K562 (cell line): Measurements from ENCODE around the gene NECTIN1. TPM values are rescaled to one million over a fixed set of nuclear protein-coding genes. Genes with fewer than 3 reads are reported as not detected.

ENCODE experiments used
- ATAC-seq: fragments of 200-7000 bp; cut with Tn5 transposase; 3 replicates; pipeline ENCODE4 v1.9.1; 2020; ENCODE audit warnings: moderate library complexity
- BruUV-seq: library from RNA; stranded (reverse); fragments of 400-500 nt; replicated peaks from 2 replicates; lab custom pipeline; 2021; lab: Mats Ljungman, UMichigan
- CTCF ChIA-PET: fragments of 300-600 bp; formaldehyde crosslinking; extraction: SDS; loops from one replicate; lab custom pipeline; 2021; ENCODE audit warnings: low intra/inter-chr PET ratio; lab: Yijun Ruan, JAX
- POLR2A ChIA-PET: fragments of 300-600, 350-650 bp; sonication (Branson Sonifier 250); formaldehyde crosslinking; extraction: SDS; loops from one replicate; lab custom pipeline; 2021; ENCODE audit warnings: antibody characterized with exemption, inconsistent platforms; lab: Yijun Ruan, JAX
- DNase-seq, 4 experiments: peaks; one replicate each; pipeline versions ENCODE4 v3.0.0 to v3.0.0-alpha.2; 2011 to 2018; ENCODE audit warnings: low spot score in 3 of 4, mixed read lengths in 3 of 4; ENCODE audit errors: extremely low read depth in 1 of 4
- FAIRE-seq: peaks from 2 replicates; lab custom pipeline; 2011; peaks lifted over from hg19 to GRCh38; lab: Jason Lieb, UNC
- H2AFZ ChIP-seq: 2 replicates; pipeline ENCODE4 v1.6.0; 2011; ENCODE audit warnings: low read depth, low read length, control low read depth, inconsistent platforms
- H3K27ac ChIP-seq: fragments of 200-600 bp; 3 replicates; pipeline ENCODE4 v1.8.0; 2011; ENCODE audit warnings: low read depth, mild to moderate bottlenecking, control low read depth, inconsistent platforms, low read length, moderate library complexity, mixed read lengths; ENCODE audit errors: extremely low read depth
- H3K27me3 ChIP-seq, 2 experiments: fragments of 300-600 bp in 1 of 2; 2 replicates in 1 of 2; 3 replicates in 1 of 2; pipeline versions ENCODE4 v1.6.0 to v1.8.0; 2011; ENCODE audit warnings: inconsistent platforms in 2 of 2, low read length in 2 of 2, mild to moderate bottlenecking in 1 of 2, mixed read lengths in 1 of 2, moderate library complexity in 1 of 2; ENCODE audit not compliant: control insufficient read depth in 2 of 2, insufficient read depth in 2 of 2
- H3K36me3 ChIP-seq: fragments of 300-600 bp; 3 replicates; pipeline ENCODE4 v1.8.0; 2011; ENCODE audit warnings: mild to moderate bottlenecking, low read length, inconsistent platforms; ENCODE audit not compliant: control insufficient read depth, insufficient read depth
- H3K4me1 ChIP-seq, 2 experiments: fragments of 200-600 bp in 1 of 2; replicated peaks in 1 of 2; 2 replicates in 1 of 2; 3 replicates in 1 of 2; pipeline versions ENCODE4 v1.5.1 to v1.8.0; 2011; ENCODE audit warnings: inconsistent platforms in 2 of 2, low read length in 2 of 2, mild to moderate bottlenecking in 1 of 2, mixed read lengths in 1 of 2, moderate library complexity in 1 of 2; ENCODE audit not compliant: control insufficient read depth in 2 of 2, insufficient read depth in 2 of 2
- H3K4me2 ChIP-seq: 2 replicates; pipeline ENCODE4 v1.6.1; 2011; ENCODE audit warnings: low read length, control low read depth, inconsistent platforms, mixed read lengths; ENCODE audit not compliant: insufficient read depth
- H3K4me3 ChIP-seq: fragments of 200-600 bp; sonication (generic), shearing (Covaris generic); 2 replicates; pipeline ENCODE4 v1.5.1; 2016; ENCODE audit warnings: control low read depth, inconsistent platforms
- H3K79me2 ChIP-seq: fragments of 200-600 bp; 3 replicates; pipeline ENCODE4 v1.8.0; 2011; ENCODE audit warnings: low read length, inconsistent platforms; ENCODE audit not compliant: control insufficient read depth, insufficient read depth
- H3K9ac ChIP-seq, 2 experiments: 2 replicates each; pipeline versions ENCODE4 v1.6.0 to v1.6.1; 2011; ENCODE audit warnings: low read depth in 2 of 2, low read length in 2 of 2, control low read depth in 1 of 2, inconsistent platforms in 1 of 2, mild to moderate bottlenecking in 1 of 2, mixed read lengths in 1 of 2; ENCODE audit not compliant: insufficient read depth in 1 of 2
- H3K9me1 ChIP-seq: one replicate; pipeline ENCODE4 v1.6.0; 2011; ENCODE audit warnings: inconsistent platforms, mild to moderate bottlenecking, low read length, moderate library complexity; ENCODE audit not compliant: control insufficient read depth, insufficient read depth
- H3K9me3 ChIP-seq: replicated peaks from 2 replicates; pipeline ENCODE4 v1.5.1; 2011; ENCODE audit warnings: low read depth, low read length, inconsistent platforms; ENCODE audit not compliant: control insufficient read depth, insufficient read depth
- H4K20me1 ChIP-seq: replicated peaks from 2 replicates; pipeline ENCODE4 v1.6.1; 2011; ENCODE audit warnings: low read length, inconsistent platforms, mixed read lengths; ENCODE audit not compliant: control insufficient read depth, insufficient read depth
- ATF2 ChIP-seq: sonication (generic); formaldehyde crosslinking; IDR thresholded peaks from 2 replicates; pipeline ENCODE4 v1.8.1; 2022; ENCODE audit warnings: missing genetic modification reagents
- EGR1 ChIP-seq: fragments of 450-650 bp; conservative IDR thresholded peaks from 2 replicates; pipeline ENCODE4 v1.6.1; 2017; ENCODE audit warnings: mild to moderate bottlenecking
- KAT2B ChIP-seq: IDR thresholded peaks from one replicate; pipeline ENCODE4 v1.6.1; 2012; ENCODE audit warnings: low read depth, mild to moderate bottlenecking, control low read depth, inconsistent platforms, low read length, moderate library complexity
- NBN ChIP-seq: fragments of 450-650 bp; IDR thresholded peaks from 2 replicates; pipeline ENCODE4 v1.6.1; 2016; ENCODE audit warnings: low read depth, mild to moderate bottlenecking
- NR2C2 ChIP-seq, 2 experiments: fragments of 200-800 bp in 1 of 2; sonication (Bioruptor generic) in 1 of 2; sonication (generic) in 1 of 2; formaldehyde crosslinking in 1 of 2; IDR thresholded peaks; 2 replicates each; pipeline versions ENCODE4 v1.6.1 to v1.8.0; 2016 to 2022; ENCODE audit warnings: mild to moderate bottlenecking in 1 of 2, missing compliant biosample characterization in 1 of 2, missing genetic modification characterization in 1 of 2, missing genetic modification reagents in 1 of 2
- SREBF2 ChIP-seq: sonication (generic); formaldehyde crosslinking; IDR thresholded peaks from 2 replicates; pipeline ENCODE4 v1.4.0; 2020; ENCODE audit warnings: mild to moderate bottlenecking, missing genetic modification reagents
- TFAM ChIP-seq: fragments of 250-450 bp; sonication (Bioruptor Pico); conservative IDR thresholded peaks from 2 replicates; pipeline ENCODE4 v1.5.0; 2021; ENCODE audit warnings: mild to moderate bottlenecking, moderate library complexity
- ZNF445 ChIP-seq: fragments of 250-450 bp; sonication (Bioruptor Pico); IDR thresholded peaks from 2 replicates; pipeline ENCODE4 v1.4.0; 2020; ENCODE audit warnings: low read depth, mild to moderate bottlenecking, moderate library complexity
- WGBS: fragments of 100-300 bp; shearing (Covaris generic); methylation state at CpG from one replicate; pipeline ENCODE4 v1.1.6; 2016; ENCODE audit warnings: low coverage, mixed read lengths; ENCODE audit not compliant: insufficient coverage; ENCODE audit errors: missing lambda C conversion rate; 5-methylcytosine and 5-hydroxymethylcytosine counted together
- in situ Hi-C: fragments of 300-500 bp; cut with MboI; formaldehyde crosslinking; loops from 4 replicates; pipeline ENCODE4 v1.15.0; 2018; ENCODE audit warnings: inconsistent platforms, mixed read lengths
- intact Hi-C: fragments of 100-400 bp; cut with micrococcal nuclease; formaldehyde crosslinking; loops from 2 replicates; pipeline ENCODE4 v1.14.2; 2022
- polyA plus RNA-seq, 8 experiments: library from polyadenylated mRNA; depleted of rRNA in 4 of 8; stranded (reverse) in 5 of 8; unstranded in 3 of 8; fragments of >200 nt; fragmentation: Nextera tagmentation in 2 of 8; fragmentation: Illumina TruSeq in 1 of 8; extraction: Ambion mirVana in 2 of 8; extraction: Trizol in 1 of 8; gene quantifications; 2 replicates each; pipeline versions ENCODE4 v1.2.1 to v1.2.3, GENCODE V29; 2011 to 2014; ENCODE audit warnings: inconsistent platforms in 1 of 8, missing spikeins in 1 of 8
- total RNA-seq, 7 experiments: library from RNA; depleted of rRNA in 6 of 7; stranded (reverse); fragments of >200 nt in 6 of 7; fragmentation: Illumina TruSeq in 2 of 7; extraction: Trizol in 2 of 7; gene quantifications; 2 replicates each; pipeline versions ENCODE4 v1.2.1 to v1.2.3, GENCODE V29; 2011 to 2021; ENCODE audit warnings: low replicate concordance in 1 of 7
- TF ChIP-seq, protein P1 (sequence below): sonication (generic); IDR thresholded peaks from 2 replicates; pipeline ENCODE4 v1.6.1; 2016

The NECTIN1 gene
- total and polyA plus RNA-seq, 9 of the 15 experiments (the other 6 are each of a cell fraction or from before 2014, with no cell fraction given): 0.09 to 0.53 (median 0.23) TPM; not detected in 2

GRCh38 chr11:119750056-119750455 lies 21.1 kb upstream of the NECTIN1 start:
- intact Hi-C loops (no loop called here), in situ Hi-C loops (no loop called here)
- ChIA-PET POLR2A (interaction anchor here (1.1 kb wide), 1 partner anchor 167 kb away, joined by 5 read pairs; no protein-coding TSS in a partner anchor), CTCF (no interaction called here)
- no TSS peak for BruUV-seq
- Histone ChIP-seq H3K9me1 (no peaks in the 10 kb centered on the region), H3K27me3 (peaks cover 0 to 61% of the 10 kb centered on the region in 2 experiments; a peak in 3 of 5 replicates), H3K27ac (no peak overlapping the region), H3K4me3 (no peak overlapping the region), H4K20me1 (peaks cover 12% of the 10 kb centered on the region; the same call in 1 of the 2 replicates), H3K79me2 (no peaks in the 10 kb centered on the region), H3K4me2 (no peak overlapping the region), H3K9me3 (no peaks in the 10 kb centered on the region), H3K9ac (no peak overlapping the region), H2AFZ (no peak overlapping the region), H3K4me1 (no peaks in the 10 kb centered on the region), H3K36me3 (no peaks in the 10 kb centered on the region)
- no peak for TF ChIP-seq ATF2 (CRISPR knock-in tag)
- TF ChIP-seq TFAM: no peak
- TF ChIP-seq KAT2B: no peak
- ATAC-seq: no peak
- under 1% methylated on average over 8 of the region's 8 CpGs for WGBS
- DNase-seq: no peak
- no peak for FAIRE-seq

- no peaks in the 10 kb centered on the region for H3K36me3 ChIP-seq
- WGBS: 2% methylated on average over 9 of the region's 9 CpGs
- POLR2A ChIA-PET: no interaction called here
- no TSS peak for BruUV-seq
- intact Hi-C loops: no loop called here
- TF ChIP-seq NR2C2 (CRISPR knock-in tag; IDR thresholded peaks at IDR 0.05) (no peak), NR2C2 (tag; IDR thresholded peaks at IDR 0.05) (no peak), NBN (no peak), SREBF2 (CRISPR knock-in tag) (no peak), ZNF445 (CRISPR knock-in tag) (no peak), EGR1 (no peak)
- TF ChIP-seq, protein P1, sequence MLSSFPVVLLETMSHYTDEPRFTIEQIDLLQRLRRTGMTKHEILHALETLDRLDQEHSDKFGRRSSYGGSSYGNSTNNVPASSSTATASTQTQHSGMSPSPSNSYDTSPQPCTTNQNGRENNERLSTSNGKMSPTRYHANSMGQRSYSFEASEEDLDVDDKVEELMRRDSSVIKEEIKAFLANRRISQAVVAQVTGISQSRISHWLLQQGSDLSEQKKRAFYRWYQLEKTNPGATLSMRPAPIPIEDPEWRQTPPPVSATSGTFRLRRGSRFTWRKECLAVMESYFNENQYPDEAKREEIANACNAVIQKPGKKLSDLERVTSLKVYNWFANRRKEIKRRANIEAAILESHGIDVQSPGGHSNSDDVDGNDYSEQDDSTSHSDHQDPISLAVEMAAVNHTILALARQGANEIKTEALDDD: no peak
- no peak overlapping the region for H3K4me3 ChIP-seq
- H2AFZ ChIP-seq: no peak overlapping the region
- H3K27me3 ChIP-seq: peaks cover 0 to 55% of the 10 kb centered on the region in 2 experiments; a peak in 3 of 5 replicates
- H3K27ac ChIP-seq: no peak overlapping the region
- in situ Hi-C loops: no loop called here
- ATAC-seq (no peak), DNase-seq (no peak), FAIRE-seq (no peak)
- H3K9ac ChIP-seq: no peak overlapping the region
- no peaks in the 10 kb centered on the region for H3K9me1 ChIP-seq
- H3K4me1 ChIP-seq: no peaks in the 10 kb centered on the region
- H4K20me1 ChIP-seq: peaks cover 12% of the 10 kb centered on the region; the same call in 1 of the 2 replicates
- no peaks in the 10 kb centered on the region for H3K9me3 ChIP-seq
- CTCF ChIA-PET: no interaction called here
- no peak overlapping the region for H3K4me2 ChIP-seq
- no peaks in the 10 kb centered on the region for H3K79me2 ChIP-seq
These were observed 20.1 kb upstream of the NECTIN1 start for GRCh38 chr11:119749006-119749565.
